ENCODE results near the gene ARHGAP28.

DNA sequence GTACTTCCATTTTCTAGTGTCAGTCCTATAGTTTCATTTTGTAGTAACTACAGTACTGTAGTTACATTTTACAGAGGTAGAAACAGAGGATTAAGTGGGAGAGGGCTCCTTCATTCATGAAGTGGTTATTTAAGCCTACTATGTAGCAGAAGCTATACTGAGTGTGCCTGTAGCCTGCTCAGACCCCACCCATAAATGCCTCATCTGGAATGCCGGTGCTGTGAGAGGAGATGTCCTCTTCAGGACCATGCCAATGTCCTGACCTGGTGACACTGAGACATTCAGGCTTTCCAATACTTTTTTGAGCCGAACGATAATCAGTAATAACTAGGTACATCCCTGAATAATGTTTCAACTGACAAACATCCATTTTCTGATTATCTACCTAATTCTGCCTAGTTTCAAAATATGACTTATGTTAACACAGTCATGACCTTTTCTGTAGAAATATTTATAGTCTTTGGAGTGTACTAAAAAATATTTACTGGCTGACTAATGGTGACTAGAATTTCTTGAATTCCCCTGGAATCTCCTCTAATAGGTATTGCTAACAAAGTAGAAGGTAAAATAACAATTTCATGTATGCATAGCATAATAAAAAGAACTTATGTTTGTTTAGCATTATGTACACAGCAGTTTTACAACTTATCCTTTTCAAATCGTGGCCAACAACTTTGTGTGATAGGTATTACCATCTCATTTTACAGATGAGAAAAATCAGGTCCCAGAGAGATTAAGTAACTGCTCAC, 10.2 kb upstream of the ARHGAP28 start:
- TF ChIP-seq, protein P1, sequence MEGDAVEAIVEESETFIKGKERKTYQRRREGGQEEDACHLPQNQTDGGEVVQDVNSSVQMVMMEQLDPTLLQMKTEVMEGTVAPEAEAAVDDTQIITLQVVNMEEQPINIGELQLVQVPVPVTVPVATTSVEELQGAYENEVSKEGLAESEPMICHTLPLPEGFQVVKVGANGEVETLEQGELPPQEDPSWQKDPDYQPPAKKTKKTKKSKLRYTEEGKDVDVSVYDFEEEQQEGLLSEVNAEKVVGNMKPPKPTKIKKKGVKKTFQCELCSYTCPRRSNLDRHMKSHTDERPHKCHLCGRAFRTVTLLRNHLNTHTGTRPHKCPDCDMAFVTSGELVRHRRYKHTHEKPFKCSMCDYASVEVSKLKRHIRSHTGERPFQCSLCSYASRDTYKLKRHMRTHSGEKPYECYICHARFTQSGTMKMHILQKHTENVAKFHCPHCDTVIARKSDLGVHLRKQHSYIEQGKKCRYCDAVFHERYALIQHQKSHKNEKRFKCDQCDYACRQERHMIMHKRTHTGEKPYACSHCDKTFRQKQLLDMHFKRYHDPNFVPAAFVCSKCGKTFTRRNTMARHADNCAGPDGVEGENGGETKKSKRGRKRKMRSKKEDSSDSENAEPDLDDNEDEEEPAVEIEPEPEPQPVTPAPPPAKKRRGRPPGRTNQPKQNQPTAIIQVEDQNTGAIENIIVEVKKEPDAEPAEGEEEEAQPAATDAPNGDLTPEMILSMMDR (IDR thresholded peaks at IDR 0.05), result no peak
- TF ChIP-seq POLR2A (IDR thresholded peaks at IDR 0.05), result no peak

Measured in body of pancreas (tissue), 4 donors.